ENCODE measurements around the gene ING5.
A peak's percentile ranks its signal among the peaks of the same experiment; 100 is the strongest.

ING5 gene

DNA sequence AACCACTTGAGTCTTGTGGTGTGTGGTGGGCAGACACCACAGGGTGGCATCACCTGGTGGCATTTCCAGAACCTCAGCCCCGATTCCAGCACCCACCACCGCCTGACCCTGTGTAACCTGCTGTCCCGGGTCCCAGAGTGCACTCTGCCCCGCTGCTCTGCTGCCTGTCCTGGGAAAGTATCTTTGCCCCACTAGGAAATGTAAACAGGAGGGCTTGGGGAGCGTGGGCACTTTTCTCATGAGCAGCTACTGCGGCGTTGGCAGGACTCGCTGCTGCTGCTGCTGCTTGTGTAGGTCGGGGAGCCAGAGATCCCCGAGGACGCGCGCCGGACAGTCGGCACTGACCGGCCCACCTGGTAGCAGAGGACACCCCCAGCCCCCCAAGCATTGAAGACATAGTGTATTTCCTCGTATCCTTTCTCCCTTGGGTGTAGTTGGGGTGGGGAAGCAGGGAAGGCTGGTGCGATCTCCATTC, 28.6 kb upstream of the ING5 start:
- H3K36me3 ChIP-seq (ENCODE audit: control insufficient read depth, insufficient read depth, low read length), result peaks cover 72% of the 10 kb centered on the region
- H3K27ac ChIP-seq (ENCODE audit: low read depth, low read length, severe bottlenecking), result no peak overlapping the region
- H3K4me1 ChIP-seq (ENCODE audit: control insufficient read depth, insufficient read depth, low read length, poor library complexity, severe bottlenecking), result no peaks in the 10 kb centered on the region
- no peak overlapping the region for H3K4me3 ChIP-seq (ENCODE audit: extremely low read depth, insufficient read depth, low read length, poor library complexity, severe bottlenecking)
- H3K9me3 ChIP-seq (ENCODE audit: control insufficient read depth, low read length), result no peaks in the 10 kb centered on the region
- WGBS, 2 experiments (ENCODE audit: insufficient coverage in 2 of 2), result 92 to 94% methylated on average over 14 to 15 of the region's 18 CpGs

DNA sequence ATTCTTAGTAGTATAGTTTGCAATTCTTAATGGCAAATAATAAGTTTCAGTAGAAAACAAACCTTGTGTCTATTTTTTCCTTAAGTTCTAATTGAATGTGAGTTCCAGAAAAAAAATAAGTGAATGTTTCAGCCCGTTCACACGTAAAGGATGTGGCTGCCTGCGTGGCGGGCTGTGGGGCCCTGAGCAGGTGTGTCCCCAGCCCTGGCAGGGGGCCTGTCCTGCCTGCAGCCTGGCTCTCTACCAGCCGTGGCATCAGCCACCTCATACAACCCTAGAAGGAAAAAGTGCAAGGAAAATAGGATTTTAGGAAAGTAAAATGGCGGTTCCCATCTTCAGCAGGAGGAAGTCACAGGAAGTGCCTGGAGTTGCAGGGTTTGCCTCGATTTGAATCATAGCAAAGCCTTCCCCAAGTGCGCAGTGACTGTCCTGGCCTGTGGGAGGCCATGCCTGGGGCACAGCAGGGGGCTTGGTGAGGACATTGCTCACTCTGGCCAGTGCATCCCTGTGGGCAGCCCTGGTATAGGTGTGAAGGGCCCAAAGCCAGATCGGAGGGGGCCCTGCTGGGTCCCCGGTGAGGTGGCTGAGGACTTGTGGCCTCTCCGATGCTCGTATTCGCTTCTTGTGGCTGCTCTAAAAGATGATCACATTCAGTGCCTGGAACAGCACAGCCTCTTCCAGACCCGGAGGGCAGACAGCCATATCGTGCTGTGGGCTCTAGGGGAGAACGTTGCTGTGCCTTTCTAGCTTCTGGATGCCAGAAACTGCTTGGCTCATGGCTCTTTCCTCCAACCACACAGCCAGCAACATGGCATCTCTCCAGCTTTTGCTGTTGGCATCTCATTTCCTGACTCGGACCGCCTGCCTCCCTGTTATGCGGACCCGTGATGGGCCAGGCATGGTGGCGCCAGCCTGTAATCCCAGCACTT, 27.8 kb upstream of the ING5 start:
- peaks cover 72% of the 10 kb centered on the region for H3K36me3 ChIP-seq (ENCODE audit: control insufficient read depth, insufficient read depth, low read length)
- H3K27ac ChIP-seq (ENCODE audit: low read depth, low read length, severe bottlenecking), result no peak overlapping the region
- H3K9me3 ChIP-seq (ENCODE audit: control insufficient read depth, low read length), result no peaks in the 10 kb centered on the region
- no peaks in the 10 kb centered on the region for H3K4me1 ChIP-seq (ENCODE audit: control insufficient read depth, insufficient read depth, low read length, poor library complexity, severe bottlenecking)
- H3K4me3 ChIP-seq (ENCODE audit: extremely low read depth, insufficient read depth, low read length, poor library complexity, severe bottlenecking), result no peak overlapping the region
- WGBS, 2 experiments (ENCODE audit: insufficient coverage in 2 of 2), result 92 to 95% methylated on average over 18 to 20 of the region's 21 CpGs

DNA sequence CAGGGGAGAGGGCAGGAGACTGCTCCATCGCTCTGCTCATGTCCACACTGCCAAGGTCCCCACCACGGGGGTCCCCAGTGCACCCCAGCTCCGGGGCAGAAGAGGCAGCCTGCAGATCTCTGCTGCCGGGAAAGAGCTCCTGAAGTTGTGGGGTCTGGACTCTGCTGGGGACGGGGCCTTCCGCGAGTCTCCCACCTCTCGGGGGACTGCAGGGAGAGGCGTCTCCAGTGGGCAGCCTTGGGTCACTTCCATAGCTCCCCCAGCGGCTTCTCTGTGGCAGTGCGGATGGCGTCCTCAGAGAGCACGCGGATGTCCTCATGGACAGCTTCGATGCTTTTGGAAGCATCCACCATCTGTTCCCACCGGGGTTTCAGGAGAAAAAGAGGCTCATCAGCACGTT, 26.0 kb upstream of the ING5 start:
- Histone ChIP-seq H3K27ac (ENCODE audit: low read depth, low read length, severe bottlenecking) (no peak overlapping the region), H3K4me1 (ENCODE audit: control insufficient read depth, insufficient read depth, low read length, poor library complexity, severe bottlenecking) (peaks cover 4% of the 10 kb centered on the region), H3K9me3 (ENCODE audit: control insufficient read depth, low read length) (no peaks in the 10 kb centered on the region), H3K4me3 (ENCODE audit: extremely low read depth, insufficient read depth, low read length, poor library complexity, severe bottlenecking) (no peak overlapping the region), H3K36me3 (ENCODE audit: control insufficient read depth, insufficient read depth, low read length) (peaks cover 77% of the 10 kb centered on the region)
- 87 to 94% methylated on average over 15 to 17 of the region's 17 CpGs for WGBS, 2 experiments (ENCODE audit: insufficient coverage in 2 of 2)

DNA sequence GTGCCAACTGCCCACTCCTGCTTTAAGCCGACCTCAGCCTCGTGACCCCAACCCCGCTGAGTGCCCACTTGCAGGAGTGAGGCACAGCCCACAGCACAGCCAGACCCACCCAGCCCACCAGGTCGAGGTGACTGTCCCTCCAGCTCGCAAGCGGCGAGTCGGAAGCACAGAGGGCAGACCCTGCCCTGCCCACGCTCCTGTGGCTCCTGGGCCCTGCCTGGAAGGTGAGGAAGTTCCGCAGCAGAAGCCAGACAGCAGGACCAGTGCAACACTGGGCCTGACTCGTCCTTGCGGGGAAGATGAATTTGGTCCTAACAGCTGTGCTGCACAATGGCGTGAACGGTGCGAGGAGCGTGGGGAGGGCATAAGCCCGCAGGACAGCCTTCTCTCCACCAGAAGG, 25.2 kb upstream of the ING5 start:
- H3K27ac ChIP-seq (ENCODE audit: low read depth, low read length, severe bottlenecking), result no peak overlapping the region
- no peak overlapping the region for H3K4me3 ChIP-seq (ENCODE audit: extremely low read depth, insufficient read depth, low read length, poor library complexity, severe bottlenecking)
- peaks cover 77% of the 10 kb centered on the region for H3K36me3 ChIP-seq (ENCODE audit: control insufficient read depth, insufficient read depth, low read length)
- WGBS, 2 experiments (ENCODE audit: insufficient coverage in 2 of 2), result 94 to 95% methylated on average over 17 of the region's 17 CpGs
- peaks cover 9% of the 10 kb centered on the region for H3K4me1 ChIP-seq (ENCODE audit: control insufficient read depth, insufficient read depth, low read length, poor library complexity, severe bottlenecking)
- H3K9me3 ChIP-seq (ENCODE audit: control insufficient read depth, low read length), result no peaks in the 10 kb centered on the region

DNA sequence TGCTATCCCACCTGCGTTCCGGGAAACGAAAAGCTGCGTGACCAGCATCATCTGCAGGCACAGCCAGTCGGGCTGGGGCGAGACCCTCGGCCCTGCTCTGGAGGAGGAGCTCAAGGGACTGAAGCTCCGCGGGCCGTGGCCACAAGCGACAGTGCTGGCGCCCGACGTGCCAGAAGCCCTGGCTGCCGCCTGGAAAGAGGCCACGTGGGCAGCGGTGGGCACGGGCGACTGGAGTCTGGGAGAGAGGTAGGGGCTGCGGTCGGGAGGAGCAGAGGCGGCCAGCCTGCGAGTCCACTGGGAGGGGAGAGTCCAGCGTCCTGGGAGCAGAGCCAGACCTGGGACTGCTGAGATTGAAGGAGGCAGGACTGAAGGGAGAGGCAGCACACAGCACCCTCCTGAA, 24.4 kb upstream of the ING5 start:
- Histone ChIP-seq H3K4me1 (ENCODE audit: control insufficient read depth, insufficient read depth, low read length, poor library complexity, severe bottlenecking) (peaks cover 11% of the 10 kb centered on the region), H3K27ac (ENCODE audit: low read depth, low read length, severe bottlenecking) (no peak overlapping the region), H3K9me3 (ENCODE audit: control insufficient read depth, low read length) (no peaks in the 10 kb centered on the region), H3K4me3 (ENCODE audit: extremely low read depth, insufficient read depth, low read length, poor library complexity, severe bottlenecking) (no peak overlapping the region), H3K36me3 (ENCODE audit: control insufficient read depth, insufficient read depth, low read length) (peaks cover 78% of the 10 kb centered on the region)
- WGBS, 2 experiments (ENCODE audit: insufficient coverage in 2 of 2), result 92 to 94% methylated on average over 21 to 24 of the region's 24 CpGs

DNA sequence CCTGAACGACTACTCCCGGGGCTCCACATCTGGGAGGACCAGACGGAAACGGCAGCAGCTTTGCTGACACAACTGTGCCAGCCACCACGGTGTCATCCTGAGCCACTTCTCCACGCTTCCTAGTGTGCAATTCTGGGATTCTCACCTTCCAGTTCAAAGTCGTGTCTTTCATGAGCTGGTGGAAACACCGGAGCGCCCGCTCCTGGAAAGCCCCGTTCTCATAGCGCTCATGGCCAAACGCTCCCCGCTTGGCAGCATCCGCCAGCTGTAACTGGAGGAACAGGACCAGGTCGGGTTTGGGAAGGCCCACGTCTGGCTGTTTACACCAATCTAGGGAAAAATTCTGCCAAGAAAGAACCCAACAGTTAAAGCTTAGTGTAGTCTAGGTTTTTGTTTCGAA, 23.5 kb upstream of the ING5 start:
- Histone ChIP-seq H3K4me3 (ENCODE audit: extremely low read depth, insufficient read depth, low read length, poor library complexity, severe bottlenecking) (no peak overlapping the region), H3K4me1 (ENCODE audit: control insufficient read depth, insufficient read depth, low read length, poor library complexity, severe bottlenecking) (peaks cover 11% of the 10 kb centered on the region), H3K36me3 (ENCODE audit: control insufficient read depth, insufficient read depth, low read length) (peaks cover 84% of the 10 kb centered on the region), H3K9me3 (ENCODE audit: control insufficient read depth, low read length) (no peaks in the 10 kb centered on the region), H3K27ac (ENCODE audit: low read depth, low read length, severe bottlenecking) (no peak overlapping the region)
- 95 to 96% methylated on average over 18 of the region's 18 CpGs for WGBS, 2 experiments (ENCODE audit: insufficient coverage in 2 of 2)

DNA sequence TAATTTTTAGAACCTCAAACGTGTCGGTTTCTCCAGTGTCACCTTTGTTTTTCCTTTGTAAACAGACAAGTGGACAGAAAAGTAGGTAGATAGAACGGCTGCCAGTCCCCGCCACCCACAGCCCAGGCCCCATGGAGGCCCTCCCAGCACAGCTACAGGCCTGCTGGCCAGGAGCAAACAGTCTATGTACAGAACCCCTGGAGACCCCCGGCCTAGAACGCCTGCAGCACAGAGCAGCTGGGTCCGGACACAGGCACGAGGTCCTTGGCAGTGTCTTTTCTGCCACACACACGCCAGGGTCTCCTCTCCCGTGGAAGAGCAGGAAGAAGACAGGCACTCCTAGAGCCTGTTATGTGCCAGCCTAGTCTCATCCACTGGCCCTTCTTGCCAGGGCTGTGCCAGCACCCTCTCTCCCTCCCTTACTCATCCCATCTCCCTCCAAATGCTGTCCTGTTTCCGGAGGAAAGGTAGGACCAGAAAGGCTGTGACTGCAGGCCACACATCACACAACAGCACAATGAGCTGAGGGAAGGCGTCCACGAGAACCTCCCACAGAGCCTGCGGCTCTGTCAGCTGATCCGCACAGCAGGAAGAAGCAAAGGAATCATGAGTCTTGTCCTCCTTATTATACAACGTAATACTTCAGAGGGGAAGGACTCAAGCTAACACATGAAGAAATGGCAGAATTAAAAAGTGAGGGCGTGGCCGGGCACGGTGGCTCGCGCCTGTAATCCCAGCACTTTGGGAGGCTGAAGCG, 22.9 kb upstream of the ING5 start:
- H3K27ac ChIP-seq (ENCODE audit: low read depth, low read length, severe bottlenecking), result no peak overlapping the region
- peaks cover 11% of the 10 kb centered on the region for H3K4me1 ChIP-seq (ENCODE audit: control insufficient read depth, insufficient read depth, low read length, poor library complexity, severe bottlenecking)
- no peak overlapping the region for H3K4me3 ChIP-seq (ENCODE audit: extremely low read depth, insufficient read depth, low read length, poor library complexity, severe bottlenecking)
- H3K36me3 ChIP-seq (ENCODE audit: control insufficient read depth, insufficient read depth, low read length), result peaks cover 87% of the 10 kb centered on the region
- no peaks in the 10 kb centered on the region for H3K9me3 ChIP-seq (ENCODE audit: control insufficient read depth, low read length)
- WGBS, 2 experiments (ENCODE audit: insufficient coverage in 2 of 2), result 93 to 94% methylated on average over 19 to 22 of the region's 22 CpGs

DNA sequence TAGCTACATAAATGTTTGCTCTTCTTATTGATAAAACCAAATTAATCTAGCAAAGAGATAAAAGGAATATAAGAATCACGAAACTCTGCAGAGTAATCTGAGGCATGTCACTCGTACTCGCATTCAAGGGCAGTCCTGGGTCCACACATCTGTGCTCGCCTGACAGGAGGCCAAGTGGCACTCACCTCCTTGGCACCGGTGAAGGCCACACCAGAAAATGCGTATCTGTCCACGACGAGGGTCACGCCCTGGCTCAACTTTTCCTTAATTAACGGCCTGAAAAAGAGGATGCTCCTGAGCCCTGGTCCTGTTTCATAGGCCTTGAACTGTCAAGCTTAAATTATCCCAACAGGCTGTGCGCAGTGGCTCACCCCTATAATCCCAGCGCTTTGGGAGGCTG, 21.8 kb upstream of the ING5 start:
- peaks cover 11% of the 10 kb centered on the region for H3K4me1 ChIP-seq (ENCODE audit: control insufficient read depth, insufficient read depth, low read length, poor library complexity, severe bottlenecking)
- no peaks in the 10 kb centered on the region for H3K9me3 ChIP-seq (ENCODE audit: control insufficient read depth, low read length)
- H3K36me3 ChIP-seq (ENCODE audit: control insufficient read depth, insufficient read depth, low read length), result peaks cover 88% of the 10 kb centered on the region
- 95 to 97% methylated on average over 12 of the region's 12 CpGs for WGBS, 2 experiments (ENCODE audit: insufficient coverage in 2 of 2)
- H3K27ac ChIP-seq (ENCODE audit: low read depth, low read length, severe bottlenecking), result no peak overlapping the region
- H3K4me3 ChIP-seq (ENCODE audit: extremely low read depth, insufficient read depth, low read length, poor library complexity, severe bottlenecking), result no peak overlapping the region

DNA sequence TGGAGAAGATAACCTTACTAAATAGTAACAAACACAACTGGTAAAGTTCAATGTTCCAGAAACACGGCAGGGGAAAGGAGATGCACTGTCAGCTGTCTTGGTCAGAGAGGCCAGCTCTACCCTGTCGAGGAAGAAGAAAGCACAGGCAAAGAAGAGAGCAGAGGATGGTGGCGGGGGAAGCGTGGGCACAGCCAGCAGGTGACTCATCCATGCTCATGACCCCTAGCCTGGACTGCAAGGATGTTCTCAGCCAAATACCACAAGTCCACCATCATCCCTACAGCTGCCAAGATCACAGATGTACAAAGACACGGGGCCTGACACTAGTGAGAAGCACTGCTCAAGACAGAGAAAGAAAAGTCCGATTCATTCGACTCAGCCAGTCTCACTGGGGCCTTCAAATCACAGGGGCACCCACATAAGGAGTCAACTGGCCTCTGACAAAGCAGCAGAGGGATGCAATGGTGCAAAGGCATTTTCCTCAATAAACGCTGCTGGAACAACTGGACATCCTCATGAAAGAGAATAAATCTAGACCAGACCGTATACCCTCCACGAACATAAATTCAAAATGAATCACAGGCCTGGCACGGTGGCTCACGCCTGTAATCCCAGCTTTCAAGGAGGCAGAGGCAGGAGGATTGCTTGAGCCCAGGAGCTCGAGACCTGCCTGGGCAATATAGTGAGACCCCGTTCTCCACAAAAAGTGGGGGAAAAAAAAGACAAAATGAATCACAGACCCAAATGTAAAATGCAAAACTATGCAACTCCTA, 20.8 kb upstream of the ING5 start:
- WGBS, 2 experiments (ENCODE audit: insufficient coverage in 2 of 2), result 90 to 96% methylated on average over 10 to 11 of the region's 14 CpGs
- Histone ChIP-seq H3K4me3 (ENCODE audit: extremely low read depth, insufficient read depth, low read length, poor library complexity, severe bottlenecking) (no peak overlapping the region), H3K27ac (ENCODE audit: low read depth, low read length, severe bottlenecking) (peak overlapping the region; percentile 33), H3K9me3 (ENCODE audit: control insufficient read depth, low read length) (no peaks in the 10 kb centered on the region), H3K36me3 (ENCODE audit: control insufficient read depth, insufficient read depth, low read length) (peaks cover 87% of the 10 kb centered on the region), H3K4me1 (ENCODE audit: control insufficient read depth, insufficient read depth, low read length, poor library complexity, severe bottlenecking) (peaks cover 18% of the 10 kb centered on the region)

DNA sequence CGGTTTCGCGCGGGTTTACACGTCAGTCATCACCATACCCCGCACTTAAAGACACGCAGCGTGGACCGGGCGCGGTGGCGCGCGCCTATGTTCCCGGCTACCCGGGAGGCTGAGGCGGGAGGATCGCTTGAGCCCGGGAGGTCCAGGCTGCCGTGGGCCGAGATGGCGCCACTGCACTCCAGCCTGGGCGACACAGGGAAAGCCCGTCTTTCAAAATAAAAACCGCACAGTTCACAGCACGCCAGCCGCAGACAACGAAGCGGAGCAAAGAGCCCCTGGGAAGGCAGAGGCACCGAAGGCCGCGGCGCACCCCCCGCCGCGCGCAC, 15.6 kb upstream of the ING5 start:
- WGBS, 2 experiments (ENCODE audit: insufficient coverage in 2 of 2), result 0% methylated on average over 29 to 32 of the region's 37 CpGs
- Histone ChIP-seq H3K27ac (ENCODE audit: low read depth, low read length, severe bottlenecking) (peak overlapping the region; percentile 67), H3K4me3 (ENCODE audit: extremely low read depth, insufficient read depth, low read length, poor library complexity, severe bottlenecking) (peak overlapping the region; percentile 93), H3K9me3 (ENCODE audit: control insufficient read depth, low read length) (no peaks in the 10 kb centered on the region), H3K36me3 (ENCODE audit: control insufficient read depth, insufficient read depth, low read length) (peaks cover 60% of the 10 kb centered on the region), H3K4me1 (ENCODE audit: control insufficient read depth, insufficient read depth, low read length, poor library complexity, severe bottlenecking) (peaks cover 18% of the 10 kb centered on the region)

Data from mesodermal cell (in vitro differentiated cells).